ENCODE data around the gene CST11.

CST11 gene

GRCh38 chr20:23453549-23454543, 1.2 kb upstream of the CST11 start:
- DNase-seq (ENCODE audit: low read depth): no peak
- H3K4me3 ChIP-seq (ENCODE audit: low read length): no peak overlapping the region
- TF ChIP-seq CTCF (conservative IDR thresholded peaks at IDR 0.05; ENCODE audit: low read depth, low read length): no peak

- no peak overlapping the region for H3K4me3 ChIP-seq (ENCODE audit: low read length)
- TF ChIP-seq CTCF (conservative IDR thresholded peaks at IDR 0.05; ENCODE audit: low read depth, low read length): no peak
- DNase-seq (ENCODE audit: low read depth): no peak
Measured at GRCh38 chr20:23451956-23452487, 654 bp downstream of the CST11 start.

- TF ChIP-seq CTCF (conservative IDR thresholded peaks at IDR 0.05; ENCODE audit: low read depth, low read length): no peak
- no peak for DNase-seq (ENCODE audit: low read depth)
Measured at GRCh38 chr20:23450877-23451276, 1.8 kb downstream of the CST11 start.

GRCh38 chr20:23449421-23449820, 3.3 kb downstream of the CST11 start:
- no peak for TF ChIP-seq CTCF (conservative IDR thresholded peaks at IDR 0.05; ENCODE audit: low read depth, low read length)
- no peak for DNase-seq (ENCODE audit: low read depth)
- H3K4me3 ChIP-seq (ENCODE audit: low read length): no peak overlapping the region

More at GRCh38 chr20:23450877-23451276, 1.8 kb downstream of the CST11 start:
- H3K4me3 ChIP-seq (ENCODE audit: low read length): no peak overlapping the region

- H3K4me3 ChIP-seq (ENCODE audit: low read length): no peak overlapping the region
- no peak for TF ChIP-seq CTCF (conservative IDR thresholded peaks at IDR 0.05; ENCODE audit: low read depth, low read length)
- no peak for DNase-seq (ENCODE audit: low read depth)
Measured at GRCh38 chr20:23448167-23448566, 4.5 kb downstream of the CST11 start.

GRCh38 chr20:23446505-23446904, 6.2 kb downstream of the CST11 start:
- DNase-seq (ENCODE audit: low read depth): no peak
- peak; percentile 63 for TF ChIP-seq CTCF (conservative IDR thresholded peaks at IDR 0.05; ENCODE audit: low read depth, low read length)
- H3K4me3 ChIP-seq (ENCODE audit: low read length): no peak overlapping the region

Measured in retinal pigment epithelial cell (primary cell).